ENCODE data around the gene FSD1. TPM values are rescaled to one million over a fixed set of nuclear protein-coding genes. Genes with fewer than 3 reads are reported as not detected.

Gene FSD1
- total RNA-seq, 4 donors from 2014 or later = 0.67 TPM; not detected in 3

GRCh38 chr19:4260613-4261191 lies 43.7 kb upstream of the FSD1 start:
- no peaks in the 10 kb centered on the region for H3K4me1 ChIP-seq
- TF ChIP-seq CTCF (IDR thresholded peaks at IDR 0.05) = no peak
- TF ChIP-seq EP300 (IDR thresholded peaks at IDR 0.05) = no peak
- TF ChIP-seq POLR2A (IDR thresholded peaks at IDR 0.05) = no peak
- no peak for TF ChIP-seq POLR2AphosphoS5 (IDR thresholded peaks at IDR 0.05)
- WGBS, 2 donors (ENCODE audit: low coverage in 1 of 2) = 80 to 86% methylated on average over 2 to 3 of the region's 11 CpGs
- H3K4me3 ChIP-seq = no peak overlapping the region
- H3K36me3 ChIP-seq = peaks cover 0 to 100% of the 10 kb centered on the region in 2 donors
- H3K27ac ChIP-seq = no peak overlapping the region
- peaks cover 0 to 6% (median 0%) of the 10 kb centered on the region in 3 donors for H3K9me3 ChIP-seq
- no peaks in the 10 kb centered on the region for H3K27me3 ChIP-seq
- no peak for ATAC-seq

- Histone ChIP-seq H3K27ac (no peak overlapping the region), H3K27me3 (no peaks in the 10 kb centered on the region), H3K9me3 (no peaks in the 10 kb centered on the region), H3K36me3 (peaks cover 0 to 97% of the 10 kb centered on the region in 2 donors), H3K4me1 (no peaks in the 10 kb centered on the region), H3K4me3 (no peak overlapping the region)
- TF ChIP-seq POLR2AphosphoS5 (IDR thresholded peaks at IDR 0.05) = no peak
- no peak for TF ChIP-seq CTCF (IDR thresholded peaks at IDR 0.05)
- TF ChIP-seq EP300 (IDR thresholded peaks at IDR 0.05) = no peak
- no peak for TF ChIP-seq POLR2A (IDR thresholded peaks at IDR 0.05)
- WGBS, 2 donors (ENCODE audit: low coverage in 1 of 2) = 74 to 78% methylated on average over 3 to 4 of the region's 4 CpGs
- ATAC-seq = no peak
Measured at GRCh38 chr19:4264812-4265211, 39.6 kb upstream of the FSD1 start.

GRCh38 chr19:4266253-4267000 lies 38.0 kb upstream of the FSD1 start:
- Histone ChIP-seq H3K9me3 (no peaks in the 10 kb centered on the region), H3K36me3 (peaks cover 0 to 97% of the 10 kb centered on the region in 2 donors), H3K4me3 (no peak overlapping the region), H3K4me1 (peaks cover 0 to 8% (median 0%) of the 10 kb centered on the region in 3 donors), H3K27me3 (no peaks in the 10 kb centered on the region), H3K27ac (no peak overlapping the region)
- no peak for TF ChIP-seq POLR2A (IDR thresholded peaks at IDR 0.05)
- no peak for TF ChIP-seq EP300 (IDR thresholded peaks at IDR 0.05)
- no peak for TF ChIP-seq POLR2AphosphoS5 (IDR thresholded peaks at IDR 0.05)
- TF ChIP-seq CTCF (IDR thresholded peaks at IDR 0.05) = no peak
- no peak for ATAC-seq
- WGBS, 2 donors (ENCODE audit: low coverage in 1 of 2) = 72 to 76% methylated on average over 6 to 12 of the region's 18 CpGs

GRCh38 chr19:4267101-4267900 lies 37.1 kb upstream of the FSD1 start:
- no peak for TF ChIP-seq EP300 (IDR thresholded peaks at IDR 0.05)
- TF ChIP-seq POLR2AphosphoS5 (IDR thresholded peaks at IDR 0.05) = no peak
- TF ChIP-seq CTCF (IDR thresholded peaks at IDR 0.05) = peak in 3 of 4 experiments; percentile 68 to 89 (median 71)
- H3K4me3 ChIP-seq = no peak overlapping the region
- peaks cover 0 to 97% of the 10 kb centered on the region in 2 donors for H3K36me3 ChIP-seq
- ATAC-seq = no peak
- no peaks in the 10 kb centered on the region for H3K27me3 ChIP-seq
- H3K27ac ChIP-seq = no peak overlapping the region
- peaks cover 0 to 9% (median 0%) of the 10 kb centered on the region in 3 donors for H3K4me1 ChIP-seq
- peaks cover 0 to 4% (median 0%) of the 10 kb centered on the region in 3 donors for H3K9me3 ChIP-seq
- WGBS, 2 donors (ENCODE audit: low coverage in 1 of 2) = 30 to 36% methylated on average over 8 to 17 of the region's 21 CpGs
